Mesenchymal stem cell (in vitro differentiated cells and primary cell): ENCODE data around the gene ZMPSTE24. TPM values are rescaled to one million over a fixed set of nuclear protein-coding genes. Genes with fewer than 3 reads are reported as not detected.
"Not testable (repeated sequence)": the region's sequence is repeated elsewhere in the genome, so short reads cannot be mapped to it uniquely, and the experiment has no call there.

ENCODE experiments used
- DNase-seq: peaks from one replicate; pipeline ENCODE4 v3.0.0-alpha.2; 2013
- H2AFZ ChIP-seq: one replicate; pipeline ENCODE4 v1.6.1; 2013; ENCODE audit warnings: low read depth, mild to moderate bottlenecking, control low read depth, inconsistent platforms, low read length, moderate library complexity
- H2AK5ac ChIP-seq: 2 replicates; pipeline ENCODE4 v1.6.1; 2013; ENCODE audit warnings: low read length, moderate library complexity, mild to moderate bottlenecking, inconsistent platforms; ENCODE audit not compliant: severe bottlenecking
- H2BK120ac ChIP-seq: one replicate; pipeline ENCODE4 v1.6.1; 2013; ENCODE audit warnings: low read depth, mild to moderate bottlenecking, inconsistent platforms, low read length, moderate library complexity
- H2BK12ac ChIP-seq, 2 experiments: one replicate each; pipeline ENCODE4 v1.6.1; 2013; ENCODE audit warnings: inconsistent platforms in 2 of 2, low read length in 2 of 2, mild to moderate bottlenecking in 2 of 2, moderate library complexity in 2 of 2, control low read depth in 1 of 2
- H2BK15ac ChIP-seq: one replicate; pipeline ENCODE4 v1.6.1; 2013; ENCODE audit warnings: mild to moderate bottlenecking, low read depth, inconsistent platforms; ENCODE audit not compliant: poor library complexity, severe bottlenecking
- H2BK5ac ChIP-seq: 2 replicates; pipeline ENCODE4 v1.6.1; 2013; ENCODE audit warnings: low read depth, mild to moderate bottlenecking, low read length, control low read depth, inconsistent platforms; ENCODE audit not compliant: poor library complexity, severe bottlenecking
- H3K14ac ChIP-seq, 2 experiments: one replicate each; pipeline ENCODE4 v1.6.1; 2013; ENCODE audit warnings: inconsistent platforms in 2 of 2, low read length in 2 of 2, control low read depth in 1 of 2, mild to moderate bottlenecking in 1 of 2, moderate library complexity in 1 of 2
- H3K18ac ChIP-seq, 2 experiments: one replicate each; pipeline ENCODE4 v1.6.1; 2013; ENCODE audit warnings: inconsistent platforms in 2 of 2, low read length in 2 of 2, control low read depth in 1 of 2, low read depth in 1 of 2, mild to moderate bottlenecking in 1 of 2
- H3K23ac ChIP-seq, 2 experiments: one replicate each; pipeline ENCODE4 v1.6.1; 2013; ENCODE audit warnings: inconsistent platforms in 2 of 2, low read length in 2 of 2, mild to moderate bottlenecking in 2 of 2, moderate library complexity in 2 of 2, control low read depth in 1 of 2
- H3K27ac ChIP-seq: 2 replicates; pipeline ENCODE4 v1.5.1; 2013; ENCODE audit warnings: mild to moderate bottlenecking, moderate library complexity, low read length, control low read depth, inconsistent platforms; ENCODE audit not compliant: poor library complexity, severe bottlenecking
- H3K27me3 ChIP-seq, 2 experiments: 2 replicates each; pipeline versions ENCODE4 v1.6.1 to v1.7.0; 2013; ENCODE audit warnings: low read length in 2 of 2, mild to moderate bottlenecking in 2 of 2, moderate library complexity in 2 of 2, control low read depth in 1 of 2, inconsistent platforms in 1 of 2; ENCODE audit not compliant: control insufficient read depth in 1 of 2, insufficient read depth in 1 of 2
- H3K36me3 ChIP-seq, 2 experiments: 2 replicates each; pipeline versions ENCODE4 v1.6.1 to v1.7.0; 2013; ENCODE audit warnings: low read length in 2 of 2, control low read depth in 1 of 2, inconsistent platforms in 1 of 2, low read depth in 1 of 2, mild to moderate bottlenecking in 1 of 2; ENCODE audit not compliant: insufficient read depth in 2 of 2, control insufficient read depth in 1 of 2
- H3K4ac ChIP-seq, 2 experiments: one replicate each; pipeline ENCODE4 v1.6.1; 2013; ENCODE audit warnings: inconsistent platforms in 2 of 2, low read length in 2 of 2, mild to moderate bottlenecking in 2 of 2, moderate library complexity in 2 of 2, control low read depth in 1 of 2, low read depth in 1 of 2
- H3K4me1 ChIP-seq: 2 replicates; pipeline ENCODE4 v1.6.1; 2013; ENCODE audit warnings: low read depth, low read length, control low read depth; ENCODE audit not compliant: control insufficient read depth, insufficient read depth
- H3K4me2 ChIP-seq: 2 replicates; pipeline ENCODE4 v1.6.1; 2013; ENCODE audit warnings: low read length, mild to moderate bottlenecking, inconsistent platforms; ENCODE audit not compliant: poor library complexity, severe bottlenecking
- H3K4me3 ChIP-seq, 2 experiments: 2 replicates each; pipeline versions ENCODE4 v1.5.1 to v1.7.0; 2013; ENCODE audit warnings: low read length in 2 of 2, mild to moderate bottlenecking in 2 of 2, control low read depth in 1 of 2, low read depth in 1 of 2; ENCODE audit not compliant: insufficient read depth in 1 of 2
- H3K79me1 ChIP-seq: replicated peaks from 2 replicates; pipeline ENCODE4 v1.6.1; 2013; ENCODE audit warnings: mild to moderate bottlenecking, control low read depth, low read length, inconsistent platforms; ENCODE audit not compliant: poor library complexity, severe bottlenecking
- H3K9ac ChIP-seq: 2 replicates; pipeline ENCODE4 v1.7.0; 2013; ENCODE audit warnings: mild to moderate bottlenecking, low read length, moderate library complexity
- H3K9me3 ChIP-seq: 2 replicates; pipeline ENCODE4 v1.7.0; 2013; ENCODE audit warnings: mild to moderate bottlenecking, low read length; ENCODE audit not compliant: control insufficient read depth
- H4K8ac ChIP-seq: one replicate; pipeline ENCODE4 v1.6.1; 2013; ENCODE audit warnings: inconsistent platforms, mild to moderate bottlenecking, low read length, moderate library complexity
- H4K91ac ChIP-seq: one replicate; pipeline ENCODE4 v1.6.1; 2013; ENCODE audit warnings: mild to moderate bottlenecking, low read length, inconsistent platforms
- WGBS: methylation state at CpG from one replicate; pipeline ENCODE4 v1.1.7; 2013; ENCODE audit warnings: mixed read lengths; 5-methylcytosine and 5-hydroxymethylcytosine counted together
- polyA plus RNA-seq, 2 experiments: library from polyadenylated mRNA; stranded (reverse); fragments of 200-250 nt; gene quantifications; one replicate each; pipeline ENCODE4 v1.2.3, GENCODE V29; 2013

The ZMPSTE24 gene
- 49.7 TPM for polyA plus RNA-seq (2013, experiment 1 of 2)
- 51.8 TPM for polyA plus RNA-seq (2013, experiment 2 of 2)

- Histone ChIP-seq H3K18ac (peak within 1 kb of the TSS; percentile 92 to 97), H3K36me3 (peaks cover 16 to 34% of the 10 kb centered on the region in 2 experiments), H3K27ac (peak within 1 kb of the TSS; percentile 99), H3K14ac (peak within 1 kb of the TSS; percentile 18 to 57), H3K9me3 (no peaks in the 10 kb centered on the region), H2BK12ac (peak within 1 kb of the TSS in 1 of 2 experiments; percentile 6), H3K9ac (peak within 1 kb of the TSS; percentile 97), H2BK120ac (peak within 1 kb of the TSS; percentile 67), H2BK5ac (peak within 1 kb of the TSS; percentile 90), H4K91ac (peak within 1 kb of the TSS; percentile 98), H3K4me1 (peaks cover 8% of the 10 kb centered on the region), H3K4me2 (peak within 1 kb of the TSS; percentile 78), H2AK5ac (no peak within 1 kb of the TSS), H3K23ac (peak within 1 kb of the TSS; percentile 25 to 70), H3K4ac (peak within 1 kb of the TSS; percentile 93 to 94), H3K79me1 (peaks cover 24% of the 10 kb centered on the region), H2AFZ (peak within 1 kb of the TSS; percentile 87), H2BK15ac (peak within 1 kb of the TSS; percentile 64), H3K27me3 (no peaks in the 10 kb centered on the region), H3K4me3 (peak within 1 kb of the TSS; percentile 90 to 100), H4K8ac (peak within 1 kb of the TSS; percentile 99)
- DNase-seq = peak; percentile 99
- under 1% methylated on average over 48 of the region's 48 CpGs for WGBS
Observed at GRCh38 chr1:40257688-40258444, at the start of gene ZMPSTE24. ZMPSTE24 (plus strand) TSS chr1:40258236; CDS start chr1:40258272, 36 bp downstream.

DNA sequence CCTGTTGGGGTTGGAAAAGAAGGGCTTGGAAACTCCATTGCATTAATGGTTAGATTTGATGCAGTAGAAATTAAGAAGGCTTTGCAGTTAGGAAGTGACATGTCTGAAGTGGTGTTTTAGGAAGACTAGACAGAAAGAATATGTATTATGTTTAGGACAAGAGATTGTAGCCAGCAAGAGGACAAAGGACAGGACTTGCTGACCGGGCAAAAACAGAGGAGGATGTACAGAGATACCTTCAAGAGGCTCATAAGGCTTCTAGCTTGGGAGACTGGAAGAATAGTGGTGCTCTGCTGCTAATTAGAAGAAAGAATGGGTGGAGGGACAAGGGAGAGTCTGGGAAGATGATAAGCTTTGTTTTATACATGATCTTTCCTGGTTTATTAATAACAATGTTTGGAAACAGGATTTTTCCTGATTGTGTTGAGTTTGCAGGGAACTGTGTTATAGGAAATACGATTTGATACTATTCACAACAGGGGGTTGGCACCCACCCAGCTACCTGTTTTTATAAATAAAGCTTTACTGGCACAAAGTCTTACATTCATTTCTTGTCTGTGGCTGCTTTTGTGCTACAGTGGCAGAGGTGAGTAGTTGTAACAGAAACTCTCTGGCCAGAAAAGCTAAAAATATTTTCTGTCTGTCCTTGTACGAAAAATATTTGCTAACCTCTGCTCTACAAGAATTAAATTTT lies 47.4 kb upstream of the ZMPSTE24 start:
- Histone ChIP-seq H3K4me1 (no peaks in the 10 kb centered on the region), H2BK5ac (no peak overlapping the region), H2BK15ac (no peak overlapping the region), H3K4me3 (no peak overlapping the region), H3K79me1 (peaks cover 31% of the 10 kb centered on the region), H3K9ac (no peak overlapping the region), H2AFZ (no peak overlapping the region), H3K9me3 (no peaks in the 10 kb centered on the region), H3K27ac (no peak overlapping the region), H4K91ac (no peak overlapping the region), H3K36me3 (peaks cover 6 to 63% of the 10 kb centered on the region in 2 experiments), H4K8ac (no peak overlapping the region), H3K14ac (no peak overlapping the region), H3K27me3 (no peaks in the 10 kb centered on the region), H2BK12ac (no peak overlapping the region), H3K18ac (no peak overlapping the region), H3K23ac (no peak overlapping the region), H3K4me2 (no peak overlapping the region), H2AK5ac (no peak overlapping the region), H3K4ac (no peak overlapping the region), H2BK120ac (no peak overlapping the region)
- no peak for DNase-seq
- WGBS = 91% methylated on average over 2 of the region's 3 CpGs

- H3K9ac ChIP-seq = no peak overlapping the region
- H2BK15ac ChIP-seq = no peak overlapping the region
- no peaks in the 10 kb centered on the region for H3K27me3 ChIP-seq
- 96% methylated on average over 5 of the region's 5 CpGs for WGBS
- no peak overlapping the region for H2BK120ac ChIP-seq
- no peak overlapping the region for H2AFZ ChIP-seq
- H3K9me3 ChIP-seq = no peaks in the 10 kb centered on the region
- H3K18ac ChIP-seq = no peak overlapping the region
- H3K79me1 ChIP-seq = peaks cover 15% of the 10 kb centered on the region
- no peak for DNase-seq
- H3K23ac ChIP-seq = no peak overlapping the region
- no peak overlapping the region for H4K8ac ChIP-seq
- H3K27ac ChIP-seq = no peak overlapping the region
- H2BK12ac ChIP-seq = no peak overlapping the region
- H3K4me1 ChIP-seq = no peaks in the 10 kb centered on the region
- H3K4ac ChIP-seq = no peak overlapping the region
- no peak overlapping the region for H3K4me2 ChIP-seq
- H3K4me3 ChIP-seq = no peak overlapping the region
- no peak overlapping the region for H3K14ac ChIP-seq
- H4K91ac ChIP-seq = no peak overlapping the region
- H2AK5ac ChIP-seq = no peak overlapping the region
- peaks cover 4 to 24% of the 10 kb centered on the region in 2 experiments for H3K36me3 ChIP-seq
- H2BK5ac ChIP-seq = no peak overlapping the region
Observed at GRCh38 chr1:40218333-40218732, 39.7 kb upstream of the ZMPSTE24 start.

DNA sequence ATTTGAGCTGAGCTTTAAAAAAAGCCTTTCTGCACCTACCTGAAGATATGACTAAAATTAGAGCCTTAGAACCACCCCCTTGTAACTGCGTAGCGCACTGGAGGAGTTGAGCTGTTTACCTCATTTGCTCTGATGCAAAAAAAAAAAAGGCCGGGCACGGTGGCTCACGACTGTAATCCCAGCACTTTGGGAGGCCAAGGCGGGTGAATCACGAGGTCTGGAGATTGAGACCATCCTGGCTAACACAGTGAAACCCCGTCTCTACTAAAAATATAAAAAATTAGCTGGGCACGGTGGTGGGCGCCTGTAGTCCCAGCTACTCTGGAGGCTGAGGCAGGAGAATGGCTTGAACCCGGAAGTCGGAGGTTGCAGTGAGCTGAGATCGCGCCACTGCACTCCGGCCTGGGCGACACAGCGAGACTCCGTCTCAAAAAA lies 36.5 kb upstream of the ZMPSTE24 start:
- not testable (repeated sequence) for H2BK5ac ChIP-seq, H3K18ac ChIP-seq, H3K4me3 ChIP-seq, H2AK5ac ChIP-seq, H3K4me1 ChIP-seq, H2BK120ac ChIP-seq, H3K4ac ChIP-seq, H3K14ac ChIP-seq, H4K8ac ChIP-seq, DNase-seq, H4K91ac ChIP-seq, H3K23ac ChIP-seq, H3K9ac ChIP-seq, H3K9me3 ChIP-seq, H2BK12ac ChIP-seq, H3K27me3 ChIP-seq, H2BK15ac ChIP-seq, H2AFZ ChIP-seq, H3K27ac ChIP-seq, H3K4me2 ChIP-seq
- peaks cover 16% of the 10 kb centered on the region for H3K79me1 ChIP-seq
- WGBS = 94% methylated on average over 17 of the region's 18 CpGs
- H3K36me3 ChIP-seq = peaks cover 4 to 29% of the 10 kb centered on the region in 2 experiments
